AG09309 (cell line): ENCODE results near the gene ATF7.
A peak's percentile ranks its signal among the peaks of the same experiment; 100 is the strongest.
"Not testable (repeated sequence)": the region's sequence is repeated elsewhere in the genome, so short reads cannot be mapped to it uniquely, and the experiment has no call there.

ENCODE experiments used
- DNase-seq: peaks from one replicate; pipeline ENCODE4 v3.0.0-alpha.2; 2010; ENCODE audit warnings: low read depth
- H3K4me3 ChIP-seq: 2 replicates; pipeline ENCODE4 v1.5.1; 2011; ENCODE audit warnings: mild to moderate bottlenecking, low read depth, low read length, moderate library complexity; ENCODE audit not compliant: control insufficient read depth
- TF ChIP-seq, protein P1 (sequence below): IDR thresholded peaks from 2 replicates; pipeline ENCODE4 v1.5.1; 2011; ENCODE audit warnings: mild to moderate bottlenecking, low read depth, low read length, inconsistent platforms; ENCODE audit not compliant: insufficient read depth, control insufficient read depth; ENCODE audit errors: missing control alignments

The ATF7 gene

DNA sequence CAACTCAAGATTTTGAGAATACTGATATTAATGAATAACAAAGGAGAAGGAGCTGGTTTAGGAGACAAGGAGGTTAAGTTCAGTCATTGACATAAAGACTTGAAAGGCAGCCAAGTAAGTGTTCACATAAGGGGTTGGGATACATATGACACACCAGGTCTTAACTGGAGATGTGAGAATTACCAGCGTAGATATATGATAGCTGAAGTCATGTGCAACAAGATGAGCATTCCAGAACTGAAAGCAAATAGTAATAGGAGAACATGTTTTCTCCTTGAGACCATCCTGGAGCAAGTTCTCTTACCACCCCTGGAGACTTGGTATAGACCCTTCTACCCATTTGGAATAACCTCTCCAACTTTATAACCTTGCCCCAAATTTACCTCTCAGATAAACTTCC lies 75.6 kb downstream of the ATF7 start:
- TF ChIP-seq, protein P1, sequence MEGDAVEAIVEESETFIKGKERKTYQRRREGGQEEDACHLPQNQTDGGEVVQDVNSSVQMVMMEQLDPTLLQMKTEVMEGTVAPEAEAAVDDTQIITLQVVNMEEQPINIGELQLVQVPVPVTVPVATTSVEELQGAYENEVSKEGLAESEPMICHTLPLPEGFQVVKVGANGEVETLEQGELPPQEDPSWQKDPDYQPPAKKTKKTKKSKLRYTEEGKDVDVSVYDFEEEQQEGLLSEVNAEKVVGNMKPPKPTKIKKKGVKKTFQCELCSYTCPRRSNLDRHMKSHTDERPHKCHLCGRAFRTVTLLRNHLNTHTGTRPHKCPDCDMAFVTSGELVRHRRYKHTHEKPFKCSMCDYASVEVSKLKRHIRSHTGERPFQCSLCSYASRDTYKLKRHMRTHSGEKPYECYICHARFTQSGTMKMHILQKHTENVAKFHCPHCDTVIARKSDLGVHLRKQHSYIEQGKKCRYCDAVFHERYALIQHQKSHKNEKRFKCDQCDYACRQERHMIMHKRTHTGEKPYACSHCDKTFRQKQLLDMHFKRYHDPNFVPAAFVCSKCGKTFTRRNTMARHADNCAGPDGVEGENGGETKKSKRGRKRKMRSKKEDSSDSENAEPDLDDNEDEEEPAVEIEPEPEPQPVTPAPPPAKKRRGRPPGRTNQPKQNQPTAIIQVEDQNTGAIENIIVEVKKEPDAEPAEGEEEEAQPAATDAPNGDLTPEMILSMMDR = no peak
- DNase-seq = no peak
- no peak overlapping the region for H3K4me3 ChIP-seq

DNA sequence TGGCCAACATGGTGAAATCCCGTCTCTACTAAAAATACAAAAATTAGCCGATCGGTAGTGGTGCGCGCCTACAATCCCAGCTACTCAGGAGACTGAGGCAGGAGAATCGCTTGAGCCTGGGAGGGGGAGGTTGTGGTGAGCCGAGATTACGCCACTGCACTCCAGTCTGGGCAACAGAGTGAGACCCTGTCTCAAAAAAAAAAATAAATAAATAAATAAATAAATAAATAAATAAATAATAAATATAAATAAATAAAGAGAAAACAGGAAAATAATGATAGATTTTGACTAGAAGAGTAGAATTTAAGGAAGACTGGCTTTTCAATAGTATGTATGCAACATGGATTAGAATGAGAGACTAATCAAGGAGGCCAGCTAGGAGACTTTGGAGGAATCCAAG lies 76.1 kb downstream of the ATF7 start:
- not testable (repeated sequence) for DNase-seq, H3K4me3 ChIP-seq

DNA sequence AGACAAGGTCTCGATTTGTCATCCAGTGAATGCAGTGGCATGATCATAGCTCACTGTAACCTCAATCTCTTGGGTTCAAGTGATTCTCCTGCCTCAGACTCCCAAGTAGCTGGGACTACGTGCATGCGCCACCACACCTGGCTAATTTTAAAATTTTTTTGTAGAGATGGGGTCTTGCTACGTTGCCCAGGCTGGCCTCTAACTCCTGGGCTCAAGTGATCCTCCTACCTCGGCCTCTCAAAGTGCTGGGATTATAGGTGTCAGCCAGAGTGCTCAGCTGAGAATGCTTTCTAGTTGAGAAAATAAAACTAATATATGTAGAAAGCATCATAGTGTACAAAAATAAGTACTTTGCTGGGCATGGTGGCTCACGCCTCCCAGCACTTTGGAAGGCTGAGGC lies 77.8 kb downstream of the ATF7 start:
- not testable (repeated sequence) for H3K4me3 ChIP-seq, DNase-seq

DNA sequence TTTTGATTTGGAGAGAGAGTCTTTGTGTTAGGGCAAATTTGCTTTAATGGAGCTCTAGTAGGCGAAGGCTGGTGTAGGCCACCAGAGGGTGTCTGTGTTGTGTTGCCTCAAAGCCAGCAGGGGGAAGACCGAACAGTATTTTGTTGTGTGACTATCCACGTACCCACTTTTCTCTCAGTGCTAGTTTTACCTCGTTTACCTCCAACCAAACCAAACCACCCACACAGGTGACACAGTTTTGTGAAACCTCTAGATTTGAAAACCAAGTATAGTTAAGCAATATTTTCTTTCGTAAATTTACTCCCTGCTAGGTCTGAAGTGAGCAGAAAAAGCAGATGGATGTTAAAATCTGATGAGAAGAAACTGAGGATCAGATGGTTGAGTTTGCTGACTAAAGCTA lies 82.6 kb downstream of the ATF7 start:
- peak; percentile 46 for DNase-seq
- TF ChIP-seq, protein P1 = peak; percentile 92
- no peak overlapping the region for H3K4me3 ChIP-seq

DNA sequence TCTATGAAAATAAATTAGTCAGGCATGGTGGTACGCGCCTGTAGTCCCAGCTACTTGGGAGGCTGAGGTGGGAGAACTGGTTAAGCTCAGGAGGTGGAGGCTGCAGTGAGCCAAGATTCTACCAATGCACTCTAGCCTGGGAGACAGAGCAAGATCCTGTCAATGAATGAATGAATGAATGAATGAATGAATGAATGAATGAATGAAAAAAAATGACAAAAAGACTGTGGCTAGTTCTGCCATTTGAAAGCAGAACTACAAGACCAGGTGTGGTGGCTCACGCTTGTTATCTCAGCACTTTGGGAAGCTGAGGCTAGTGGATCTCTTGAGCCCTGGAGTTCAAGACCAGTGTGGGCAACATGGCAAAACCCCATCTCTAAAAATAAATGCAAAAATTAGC lies 86.7 kb downstream of the ATF7 start:
- DNase-seq = no peak
- TF ChIP-seq, protein P1 = no peak
- H3K4me3 ChIP-seq = no peak overlapping the region

DNA sequence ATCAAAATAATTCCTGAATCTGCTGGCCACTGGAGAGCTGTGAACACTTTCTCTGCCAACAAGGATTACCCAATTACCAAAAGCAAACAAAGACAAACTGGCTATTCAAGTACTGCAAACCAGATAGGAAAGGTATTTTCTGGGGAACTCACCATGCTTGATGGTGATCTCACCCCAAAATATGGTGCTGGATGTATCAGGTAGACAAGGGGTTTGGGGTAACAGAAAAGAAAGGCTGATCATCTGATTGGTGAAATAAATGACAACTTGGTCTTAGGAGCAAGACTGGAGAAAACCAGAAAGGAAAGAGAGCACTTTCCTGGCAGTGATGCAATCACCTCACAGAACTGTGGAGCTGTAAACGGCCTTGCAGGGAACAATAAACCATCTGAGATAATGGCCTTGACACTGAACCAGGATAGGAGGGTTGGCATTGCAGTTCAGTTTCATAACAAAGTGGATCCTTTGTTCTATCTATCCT lies 87.9 kb downstream of the ATF7 start:
- DNase-seq = peak; percentile 84
- no peak overlapping the region for H3K4me3 ChIP-seq
- TF ChIP-seq, protein P1 = no peak

DNA sequence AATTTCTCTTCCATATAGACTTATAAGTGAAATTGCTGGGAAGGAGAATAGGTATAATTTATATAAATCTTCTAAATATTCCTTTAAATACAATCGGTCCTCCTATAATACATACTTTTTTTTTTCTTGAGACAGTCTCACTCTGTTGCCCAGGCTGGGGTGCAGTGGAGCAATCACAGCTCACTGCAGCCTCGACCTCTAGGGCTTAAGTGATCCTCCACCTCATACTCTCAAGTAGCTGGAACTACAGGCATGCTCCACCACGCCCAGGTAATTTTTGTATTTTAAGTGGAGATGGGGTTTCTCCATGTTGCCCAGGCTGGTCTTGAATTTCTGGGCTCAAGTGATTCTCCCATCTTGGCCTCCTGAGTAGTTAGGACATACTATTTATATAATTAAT lies 89.2 kb downstream of the ATF7 start:
- DNase-seq = no peak
- TF ChIP-seq, protein P1 = no peak
- H3K4me3 ChIP-seq = no peak overlapping the region

DNA sequence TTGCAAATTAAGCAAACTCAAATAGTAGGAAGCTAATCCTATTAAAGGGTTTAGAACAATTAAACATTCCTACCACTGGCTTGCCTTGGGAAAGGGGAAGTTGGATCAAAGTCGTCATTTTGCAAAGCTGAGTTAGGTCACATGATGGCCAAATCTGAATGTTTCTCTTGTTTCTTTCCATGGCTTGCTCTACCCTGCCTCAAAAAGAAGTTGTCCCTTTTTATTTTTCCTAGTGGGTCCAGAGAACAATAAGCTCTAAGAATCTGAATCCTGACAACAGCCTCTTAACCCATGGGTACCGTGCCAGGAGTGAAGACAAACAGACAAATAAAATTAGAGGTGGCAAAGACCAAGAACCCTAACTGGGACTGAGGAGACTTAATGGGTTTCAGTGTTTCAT lies 92.7 kb downstream of the ATF7 start:
- no peak overlapping the region for H3K4me3 ChIP-seq
- DNase-seq = no peak
- TF ChIP-seq, protein P1 = no peak
